ENCODE results near the gene ZNF609. TPM values are rescaled to one million over a fixed set of nuclear protein-coding genes. Genes with fewer than 3 reads are reported as not detected.

ZNF609 gene
- total and polyA plus RNA-seq, 2 of the 13 experiments (the other 11 are each of a cell fraction or from before 2014, with no cell fraction given) = 8.9 to 9.9 TPM

- TF ChIP-seq ARID3A (IDR thresholded peaks at IDR 0.05; ENCODE audit: low read depth, low read length) (peak; percentile 83; the same call in 1 of the 2 replicates), CC2D1A (CRISPR knock-in tag; IDR thresholded peaks at IDR 0.05) (no peak), TP53 (CRISPR knock-in tag; conservative IDR thresholded peaks at IDR 0.05) (no peak), HMGA1 (CRISPR knock-in tag; conservative IDR thresholded peaks at IDR 0.05) (no peak), DNMT1 (CRISPR knock-in tag; IDR thresholded peaks at IDR 0.05) (no peak), HIC2 (CRISPR knock-in tag; IDR thresholded peaks at IDR 0.05; ENCODE audit: low read depth) (no peak), RBAK (CRISPR knock-in tag; IDR thresholded peaks at IDR 0.05) (no peak), TIGD3 (CRISPR knock-in tag; IDR thresholded peaks at IDR 0.05; ENCODE audit: borderline replicate concordance) (no peak), ZHX1 (CRISPR knock-in tag; IDR thresholded peaks at IDR 0.05; ENCODE audit: low read depth) (no peak), ZFAT (CRISPR knock-in tag; conservative IDR thresholded peaks at IDR 0.05) (no peak), CHD2 (IDR thresholded peaks at IDR 0.05; ENCODE audit: low read depth, low read length) (no peak), ZNF225 (CRISPR knock-in tag; IDR thresholded peaks at IDR 0.05) (no peak), AGO2 (optimal IDR thresholded peaks at IDR 0.05; ENCODE audit: low read depth, low read length) (peak; percentile 79), TRIM22 (IDR thresholded peaks at IDR 0.05) (no peak), SNRNP70 (IDR thresholded peaks at IDR 0.05; ENCODE audit: low read depth, low read length) (no peak), FOXO4 (CRISPR knock-in tag; conservative IDR thresholded peaks at IDR 0.05) (no peak), ZNF709 (CRISPR knock-in tag; IDR thresholded peaks at IDR 0.05) (0 out of 2 replicates have a peak, but pooled peaks have one; percentile 37), ZBTB20 (CRISPR knock-in tag; IDR thresholded peaks at IDR 0.05; ENCODE audit: borderline replicate concordance, low read depth) (no peak), FOXK2 (IDR thresholded peaks at IDR 0.05) (no peak), ZFP62 (CRISPR knock-in tag; IDR thresholded peaks at IDR 0.05) (no peak), ZNF773 (CRISPR knock-in tag; IDR thresholded peaks at IDR 0.05; ENCODE audit: borderline replicate concordance) (no peak; the same call in 1 of the 2 replicates)
These were observed at the start of gene ZNF609 (continued) for GRCh38 chr15:64460206-64460723.
